GM12878 (cell line): Measurements from ENCODE around the gene FGGY. TPM values are rescaled to one million over a fixed set of nuclear protein-coding genes. Genes with fewer than 3 reads are reported as not detected.

Experiments
- ATAC-seq: fragments of 200-7000 bp; cut with Tn5 transposase; 3 replicates; pipeline ENCODE4 v1.9.1; 2020; ENCODE audit warnings: mild to moderate bottlenecking, moderate library complexity
- BruUV-seq: library from RNA; stranded (reverse); fragments of 400-500 nt; replicated peaks from 2 replicates; lab custom pipeline; 2021; lab: Mats Ljungman, UMichigan
- CTCF ChIA-PET: fragments of 300-600 bp; sonication (Branson Sonifier 250); formaldehyde crosslinking; extraction: SDS; loops from one replicate; lab custom pipeline; 2021; ENCODE audit warnings: inconsistent platforms; lab: Yijun Ruan, JAX
- POLR2A ChIA-PET: fragments of 350-600 bp; formaldehyde crosslinking; extraction: SDS; loops from one replicate; lab custom pipeline; 2021; ENCODE audit warnings: inconsistent platforms; lab: Charles Lee
- RAD21 ChIA-PET: fragments of 300-600 bp; sonication (Branson Sonifier 250); formaldehyde crosslinking; loops from one replicate; lab custom pipeline; 2023; ENCODE audit warnings: antibody characterized with exemption; ENCODE audit not compliant: unreplicated experiment; lab: Charles Lee
- SMC1A ChIA-PET: fragments of 300-600 bp; sonication (Branson Sonifier 250); formaldehyde crosslinking; loops from one replicate; lab custom pipeline; 2023; ENCODE audit not compliant: unreplicated experiment, uncharacterized antibody; lab: Charles Lee
- DNase-seq: peaks from one replicate; pipeline ENCODE4 v3.0.0-alpha.2; 2011; ENCODE audit warnings: low read depth, low spot score
- FAIRE-seq: peaks from 3 replicates; lab custom pipeline; 2011; peaks lifted over from hg19 to GRCh38; lab: Jason Lieb, UNC
- H2AFZ ChIP-seq: 2 replicates; pipeline ENCODE4 v1.6.0; 2011; ENCODE audit warnings: low read depth, low read length, control low read depth; ENCODE audit not compliant: control insufficient read depth
- H3K27ac ChIP-seq: 2 replicates; pipeline ENCODE4 v1.5.1; 2011; ENCODE audit warnings: control low read depth; ENCODE audit not compliant: control insufficient read depth, insufficient read depth
- H3K27me3 ChIP-seq, 2 experiments: replicated peaks in 1 of 2; 2 replicates each; pipeline versions ENCODE4 v1.6.0 to v1.6.1; 2011; ENCODE audit warnings: low read length in 1 of 2; ENCODE audit not compliant: control insufficient read depth in 2 of 2, insufficient read depth in 2 of 2
- H3K36me3 ChIP-seq, 2 experiments: 2 replicates each; pipeline ENCODE4 v1.5.1; 2011; ENCODE audit warnings: low read length in 1 of 2; ENCODE audit not compliant: control insufficient read depth in 2 of 2, insufficient read depth in 2 of 2
- H3K4me1 ChIP-seq: 2 replicates; pipeline ENCODE4 v1.6.1; 2011; ENCODE audit warnings: mild to moderate bottlenecking, low read length, moderate library complexity, mixed read lengths; ENCODE audit not compliant: control insufficient read depth, insufficient read depth
- H3K4me2 ChIP-seq: 2 replicates; pipeline ENCODE4 v1.6.0; 2011; ENCODE audit warnings: control low read depth; ENCODE audit not compliant: control insufficient read depth, insufficient read depth
- H3K4me3 ChIP-seq: fragments of 200-600 bp; sonication (generic); 2 replicates; pipeline ENCODE4 v1.5.1; 2016
- H3K79me2 ChIP-seq: 2 replicates; pipeline ENCODE4 v1.6.0; 2011; ENCODE audit warnings: low read length; ENCODE audit not compliant: control insufficient read depth, insufficient read depth
- H3K9ac ChIP-seq: 2 replicates; pipeline ENCODE4 v1.8.0; 2011; ENCODE audit warnings: low read length, control low read depth, mixed read lengths; ENCODE audit not compliant: control insufficient read depth, insufficient read depth
- H3K9me3 ChIP-seq: replicated peaks from 3 replicates; pipeline ENCODE4 v1.5.1; 2011; ENCODE audit warnings: mild to moderate bottlenecking, low read length; ENCODE audit not compliant: control insufficient read depth, insufficient read depth
- H4K20me1 ChIP-seq: 2 replicates; pipeline ENCODE4 v1.6.0; 2011; ENCODE audit not compliant: control insufficient read depth, insufficient read depth
- CBX5 ChIP-seq: sonication (generic); IDR thresholded peaks from 2 replicates; pipeline ENCODE4 v1.6.1; 2016; ENCODE audit warnings: low read depth, moderate library complexity, mild to moderate bottlenecking, inconsistent platforms
- CREM ChIP-seq: IDR thresholded peaks from 2 replicates; pipeline ENCODE4 v1.6.1; 2014; ENCODE audit warnings: antibody characterized with exemption, low read depth
- EP300 ChIP-seq, 2 experiments: fragments of 150-350 bp in 1 of 2; IDR thresholded peaks; 2 replicates each; pipeline ENCODE4 v1.6.1; 2011 to 2012; ENCODE audit warnings: low read depth in 2 of 2, low read length in 2 of 2, borderline replicate concordance in 1 of 2, improper control_type of control experiment in 1 of 2, inconsistent platforms in 1 of 2; ENCODE audit not compliant: control insufficient read depth in 1 of 2
- MLLT1 ChIP-seq: fragments of 450-650 bp; IDR thresholded peaks from 2 replicates; pipeline ENCODE4 v1.6.1; 2016; ENCODE audit warnings: mild to moderate bottlenecking
- RELB ChIP-seq: fragments of 450-650 bp; IDR thresholded peaks from 2 replicates; pipeline ENCODE4 v1.6.1; 2017; ENCODE audit warnings: low read depth, mild to moderate bottlenecking, moderate library complexity
- RUNX3 ChIP-seq: IDR thresholded peaks from 2 replicates; pipeline ENCODE4 v1.6.1; 2012; ENCODE audit warnings: low read length, inconsistent platforms
- STAT3 ChIP-seq: IDR thresholded peaks from 2 replicates; pipeline ENCODE4 v1.6.1; 2011; ENCODE audit warnings: low read depth, low read length, improper control_type of control experiment
- WRNIP1 ChIP-seq: IDR thresholded peaks from 2 replicates; pipeline ENCODE4 v1.6.1; 2011; ENCODE audit warnings: low read depth, low read length, improper control_type of control experiment, borderline replicate concordance
- ZNF24 ChIP-seq: fragments of 450-650 bp; IDR thresholded peaks from 2 replicates; pipeline ENCODE4 v1.6.1; 2017; ENCODE audit warnings: antibody characterized with exemption, mild to moderate bottlenecking
- in situ Hi-C: fragments of 300-500 bp; cut with MboI; formaldehyde crosslinking; loops from 9 replicates; pipeline ENCODE4 v1.14.3; 2018; ENCODE audit warnings: mixed read lengths
- intact Hi-C: fragments of 100-400 bp; cut with micrococcal nuclease; formaldehyde crosslinking; loops from one replicate; pipeline ENCODE4 v1.14.2; 2022; ENCODE audit not compliant: unreplicated experiment
- polyA plus RNA-seq, 11 experiments: library from polyadenylated mRNA; depleted of rRNA in 4 of 11; unstranded in 6 of 11; stranded (reverse) in 5 of 11; fragments of >200 nt; fragmentation: Nextera tagmentation in 4 of 11; fragmentation: Illumina TruSeq in 1 of 11; extraction: Ambion mirVana in 4 of 11; extraction: Trizol in 1 of 11; gene quantifications; 1 replicate in 1 of 11; 2 replicates in 10 of 11; pipeline versions ENCODE4 v1.2.1 to v1.2.3, GENCODE V29; 2011 to 2016; ENCODE audit warnings: inconsistent platforms in 2 of 11, missing spikeins in 2 of 11, low read depth in 1 of 11
- total RNA-seq, 4 experiments: library from RNA; depleted of rRNA in 3 of 4; stranded (reverse); fragments of >200 nt in 3 of 4; fragmentation: Illumina TruSeq in 1 of 4; extraction: Trizol in 1 of 4; gene quantifications; 2 replicates each; pipeline versions ENCODE4 v1.2.1 to v1.2.3, GENCODE V29; 2013 to 2021

FGGY gene
- total and polyA plus RNA-seq, 10 of the 15 experiments (the other 5 are each of a cell fraction or from before 2014, with no cell fraction given) = 6.2 to 11.9 (median 7.5) TPM

GRCh38 chr1:59409549-59409948 lies 112.7 kb downstream of the FGGY start:
- Histone ChIP-seq H4K20me1 (no peaks in the 10 kb centered on the region), H3K4me3 (no peak overlapping the region), H3K27ac (peak overlapping the region; percentile 60), H3K9ac (no peak overlapping the region), H2AFZ (peak overlapping the region; percentile 45), H3K9me3 (no peaks in the 10 kb centered on the region), H3K27me3 (no peaks in the 10 kb centered on the region), H3K4me1 (peaks cover 21% of the 10 kb centered on the region), H3K79me2 (no peaks in the 10 kb centered on the region), H3K4me2 (peak overlapping the region; percentile 31; the same call in 1 of the 2 replicates), H3K36me3 (no peaks in the 10 kb centered on the region)
- ChIA-PET POLR2A (no interaction called here), CTCF (no interaction called here), SMC1A (interaction anchor here (1.2 kb wide), 1 partner anchor 73 kb away, joined by 3 read pairs; no protein-coding TSS in a partner anchor), RAD21 (interaction anchor here (0.5 kb wide), 1 partner anchor 9 kb away, joined by 3 read pairs; no protein-coding TSS in a partner anchor)
- ATAC-seq (peak; percentile 73), DNase-seq (no peak), FAIRE-seq (no peak)
- in situ Hi-C loops = no loop called here
- TF ChIP-seq WRNIP1 = no peak
- TF ChIP-seq EP300 (IDR thresholded peaks at IDR 0.05; ENCODE audit: borderline replicate concordance in 1 of 2, control insufficient read depth in 1 of 2, low read depth in 2 of 2, low read length in 2 of 2) = no peak
- TF ChIP-seq ZNF24 = no peak
- TF ChIP-seq CREM = no peak
- no peak for TF ChIP-seq STAT3
- no peak for TF ChIP-seq CBX5
- TF ChIP-seq RUNX3 = peak; percentile 28; the same call in 1 of the 2 replicates
- 0 out of 2 replicates have a peak, but pooled peaks have one; percentile 24 for TF ChIP-seq RELB
- TF ChIP-seq MLLT1 = no peak
- no TSS peak for BruUV-seq
- intact Hi-C loops = no loop called here
